ENCODE measurements around the gene PSME2.

The PSME2 gene

GRCh38 chr14:24150993-24151392 is 4.6 kb upstream of the PSME2 start:
- DNase-seq: no peak

GRCh38 chr14:24150567-24150966 is 4.2 kb upstream of the PSME2 start:
- no peak for DNase-seq

GRCh38 chr14:24150061-24150460 is 3.7 kb upstream of the PSME2 start:
- no peak for DNase-seq

GRCh38 chr14:24149302-24149969 is 3.0 kb upstream of the PSME2 start:
- DNase-seq: no peak

- DNase-seq: no peak
Measured at GRCh38 chr14:24147761-24148428, 1.5 kb upstream of the PSME2 start.

GRCh38 chr14:24146978-24147760 is 759 bp upstream of the PSME2 start, which contains the start of gene RNF31:
TSS of gene RNF31 (plus strand) at chr14:24147498. CDS start at chr14:24147699, 201 bp downstream.
- DNase-seq: peak; percentile 97

GRCh38 chr14:24145690-24146452 is 539 bp downstream of the PSME2 start:
- DNase-seq: no peak

- DNase-seq: no peak
Measured at GRCh38 chr14:24145219-24145618, 1.2 kb downstream of the PSME2 start.

GRCh38 chr14:24144451-24144850 is 2.0 kb downstream of the PSME2 start:
- no peak for DNase-seq

- DNase-seq: no peak
Measured at GRCh38 chr14:24143511-24143910, 2.9 kb downstream of the PSME2 start.

- peak; percentile 99 for DNase-seq
Measured at GRCh38 chr14:24141097-24141880, 5.1 kb downstream of the PSME2 start, which contains the start of gene EMC9. TSS of gene EMC9 (minus strand) at chr14:24141591. CDS start at chr14:24141304, 287 bp downstream.

GRCh38 chr14:24139272-24139934 is 7.0 kb downstream of the PSME2 start:
- peak; percentile 32 for DNase-seq

GRCh38 chr14:24138396-24139271 is 7.8 kb downstream of the PSME2 start:
- no peak for DNase-seq

- no peak for DNase-seq
Measured at GRCh38 chr14:24137529-24138395, 8.6 kb downstream of the PSME2 start.

GRCh38 chr14:24136684-24137528 is 9.5 kb downstream of the PSME2 start:
- no peak for DNase-seq

- peak; percentile 96 for DNase-seq
Measured at GRCh38 chr14:24135834-24136683, 10.4 kb downstream of the PSME2 start, which contains the start of gene PSME1. TSS of gene PSME1 (plus strand) at chr14:24136194. CDS start at chr14:24136263, 69 bp downstream.

GRCh38 chr14:24135584-24135833 is 10.9 kb downstream of the PSME2 start:
- no peak for DNase-seq

GRCh38 chr14:24133735-24134134 is 12.7 kb downstream of the PSME2 start:
- no peak for DNase-seq

Measured in CD4-positive, alpha-beta T cell treated with Interleukin-21 for 1 hour (primary cell).